HepG2 (cell line): ENCODE results near the gene RAB40C. TPM values are rescaled to one million over a fixed set of nuclear protein-coding genes. Genes with fewer than 3 reads are reported as not detected.

Experiments used
- CHCHD3 ChIP-seq: sonication (generic); formaldehyde crosslinking; IDR thresholded peaks from 2 replicates; pipeline ENCODE4 v1.8.0; 2022; ENCODE audit warnings: mild to moderate bottlenecking, missing genetic modification reagents, moderate library complexity
- GABPA ChIP-seq, 2 experiments: IDR thresholded peaks; 2 replicates each; pipeline ENCODE4 v1.6.1; 2011 to 2016; ENCODE audit warnings: low read depth in 2 of 2, low read length in 1 of 2, missing biosample characterization in 1 of 2, missing genetic modification characterization in 1 of 2
- HNF4G ChIP-seq, 2 experiments: sonication (generic) in 1 of 2; formaldehyde crosslinking in 1 of 2; IDR thresholded peaks; 2 replicates each; pipeline versions ENCODE4 v1.4.0 to v1.6.1; 2011 to 2020; ENCODE audit warnings: borderline replicate concordance in 2 of 2, low read depth in 2 of 2, mild to moderate bottlenecking in 2 of 2, low read length in 1 of 2, missing genetic modification reagents in 1 of 2, moderate library complexity in 1 of 2
- KLF12 ChIP-seq: sonication (generic); formaldehyde crosslinking; IDR thresholded peaks from 2 replicates; pipeline ENCODE4 v1.4.0; 2020; ENCODE audit warnings: missing genetic modification reagents, borderline replicate concordance
- PHF20 ChIP-seq: sonication (generic); formaldehyde crosslinking; IDR thresholded peaks from 2 replicates; pipeline ENCODE4 v1.5.0; 2020; ENCODE audit warnings: mild to moderate bottlenecking, missing genetic modification reagents
- PREB ChIP-seq: sonication (generic); formaldehyde crosslinking; IDR thresholded peaks from 2 replicates; pipeline ENCODE4 v1.4.0; 2020; ENCODE audit warnings: missing genetic modification reagents
- PTBP1 ChIP-seq: fragments of 200-400 bp; formaldehyde crosslinking; IDR thresholded peaks from 2 replicates; pipeline ENCODE4 v1.6.1; 2018; ENCODE audit warnings: low read length, low read depth; ENCODE audit not compliant: poor library complexity, severe bottlenecking
- RAD21 ChIP-seq: fragments of 450-650 bp; formaldehyde crosslinking; IDR thresholded peaks from 2 replicates; pipeline ENCODE4 v1.5.0; 2020; ENCODE audit warnings: mild to moderate bottlenecking
- RORA ChIP-seq: sonication (generic); formaldehyde crosslinking; IDR thresholded peaks from 2 replicates; pipeline ENCODE4 v1.5.0; 2020; ENCODE audit warnings: mild to moderate bottlenecking, missing genetic modification reagents, moderate library complexity
- SRY ChIP-seq: sonication (generic); formaldehyde crosslinking; IDR thresholded peaks from 2 replicates; pipeline ENCODE4 v1.8.0; 2022; ENCODE audit warnings: mild to moderate bottlenecking, missing genetic modification reagents
- TEAD3 ChIP-seq: optimal IDR thresholded peaks from 2 replicates; pipeline ENCODE3; 2016; ENCODE audit warnings: borderline replicate concordance
- TMF1 ChIP-seq: sonication (generic); formaldehyde crosslinking; IDR thresholded peaks from 2 replicates; pipeline ENCODE4 v1.8.1; 2022; ENCODE audit warnings: low read depth, missing genetic modification reagents
- YY1 ChIP-seq: IDR thresholded peaks from 2 replicates; pipeline ENCODE4 v1.6.1; 2011; ENCODE audit warnings: low read length, low read depth, moderate library complexity, mild to moderate bottlenecking; ENCODE audit not compliant: insufficient read depth, insufficient replicate concordance
- ZBTB20 ChIP-seq: sonication (generic); formaldehyde crosslinking; IDR thresholded peaks from 2 replicates; pipeline ENCODE4 v1.8.1; 2023; ENCODE audit warnings: missing genetic modification reagents, low read depth, mild to moderate bottlenecking, borderline replicate concordance
- ZNF143 ChIP-seq: sonication (generic); formaldehyde crosslinking; IDR thresholded peaks from 2 replicates; pipeline ENCODE4 v1.4.0; 2020; ENCODE audit warnings: missing genetic modification reagents
- ZNF44 ChIP-seq: sonication (generic); formaldehyde crosslinking; IDR thresholded peaks from 2 replicates; pipeline ENCODE4 v1.5.1; 2020; ENCODE audit warnings: mild to moderate bottlenecking, missing genetic modification reagents
- ZNF446 ChIP-seq: sonication (generic); formaldehyde crosslinking; IDR thresholded peaks from 2 replicates; pipeline ENCODE4 v1.5.0; 2020; ENCODE audit warnings: mild to moderate bottlenecking, missing genetic modification reagents
- ZNF543 ChIP-seq: sonication (generic); formaldehyde crosslinking; IDR thresholded peaks from 2 replicates; pipeline ENCODE4 v1.4.0; 2020; ENCODE audit warnings: mild to moderate bottlenecking, missing genetic modification reagents
- ZNF607 ChIP-seq: sonication (generic); formaldehyde crosslinking; IDR thresholded peaks from 2 replicates; pipeline ENCODE4 v1.5.1; 2020; ENCODE audit warnings: missing genetic modification reagents, mild to moderate bottlenecking, borderline replicate concordance
- ZNF644 ChIP-seq: IDR thresholded peaks from 2 replicates; pipeline ENCODE4 v1.6.1; 2016; ENCODE audit warnings: low read depth
- ZNF703 ChIP-seq: sonication (generic); formaldehyde crosslinking; IDR thresholded peaks from 2 replicates; pipeline ENCODE4 v1.5.1; 2020; ENCODE audit warnings: missing genetic modification reagents, mild to moderate bottlenecking, moderate library complexity, borderline replicate concordance
- polyA plus RNA-seq, 8 experiments: library from polyadenylated mRNA; depleted of rRNA in 3 of 8; stranded (reverse) in 7 of 8; unstranded in 1 of 8; fragments of >200 nt; fragmentation: Illumina TruSeq in 4 of 8; extraction: Trizol in 4 of 8; gene quantifications; 2 replicates each; pipeline versions ENCODE4 v1.2.1 to v1.2.3, GENCODE V29; 2011 to 2016; ENCODE audit warnings: low read depth in 4 of 8, missing spikeins in 1 of 8, mixed read lengths in 1 of 8; ENCODE audit not compliant: insufficient read depth in 1 of 8
- total RNA-seq, 5 experiments: library from RNA; depleted of rRNA; stranded (reverse); fragments of >200 nt; fragmentation: Illumina TruSeq; extraction: Trizol; gene quantifications; 2 replicates each; pipeline ENCODE4 v1.2.3, GENCODE V29; 2016; ENCODE audit warnings: low read depth in 1 of 5
- TF ChIP-seq, protein P1 (sequence below), 2 experiments: fragments of 450-650 bp in 1 of 2; sonication (generic) in 1 of 2; formaldehyde crosslinking; IDR thresholded peaks; 2 replicates each; pipeline versions ENCODE4 v1.5.0 to v1.8.0; 2020 to 2022; ENCODE audit warnings: mild to moderate bottlenecking in 1 of 2, missing genetic modification reagents in 1 of 2
- TF ChIP-seq, protein P2 (sequence below): conservative IDR thresholded peaks from 2 replicates; pipeline ENCODE4 v1.6.1; 2018; ENCODE audit warnings: missing genetic modification reagents
- TF ChIP-seq, protein P3 (sequence below), 2 experiments: sonication (generic) in 1 of 2; formaldehyde crosslinking in 1 of 2; IDR thresholded peaks; 2 replicates each; pipeline versions ENCODE4 v1.4.0 to v1.6.1; 2018 to 2020; ENCODE audit warnings: missing genetic modification reagents in 2 of 2, borderline replicate concordance in 1 of 2, low read depth in 1 of 2, mild to moderate bottlenecking in 1 of 2, missing biosample characterization in 1 of 2

The RAB40C gene
- total and polyA plus RNA-seq, 2 of the 13 experiments (the other 11 are each of a cell fraction or from before 2014, with no cell fraction given): 7.7 to 11.5 TPM

- TF ChIP-seq, protein P1, sequence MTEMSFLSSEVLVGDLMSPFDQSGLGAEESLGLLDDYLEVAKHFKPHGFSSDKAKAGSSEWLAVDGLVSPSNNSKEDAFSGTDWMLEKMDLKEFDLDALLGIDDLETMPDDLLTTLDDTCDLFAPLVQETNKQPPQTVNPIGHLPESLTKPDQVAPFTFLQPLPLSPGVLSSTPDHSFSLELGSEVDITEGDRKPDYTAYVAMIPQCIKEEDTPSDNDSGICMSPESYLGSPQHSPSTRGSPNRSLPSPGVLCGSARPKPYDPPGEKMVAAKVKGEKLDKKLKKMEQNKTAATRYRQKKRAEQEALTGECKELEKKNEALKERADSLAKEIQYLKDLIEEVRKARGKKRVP (CRISPR knock-in tag; IDR thresholded peaks at IDR 0.05): no peak
- TF ChIP-seq ZNF446 (CRISPR knock-in tag) (no peak), PTBP1 (no peak), YY1 (peak; percentile 83), KLF12 (CRISPR knock-in tag) (no peak), TMF1 (CRISPR knock-in tag) (peak; percentile 76), SRY (no peak), HNF4G (IDR thresholded peaks at IDR 0.05; ENCODE audit: borderline replicate concordance, low read depth, low read length) (peak; percentile 54; the same call in 1 of the 2 replicates), HNF4G (CRISPR knock-in tag; IDR thresholded peaks at IDR 0.05; ENCODE audit: borderline replicate concordance, low read depth) (no peak), PHF20 (CRISPR knock-in tag) (no peak), RORA (no peak), ZNF644 (peak; percentile 81), RAD21 (CRISPR knock-in tag) (peak; percentile 68), ZNF703 (CRISPR knock-in tag) (no peak), PREB (CRISPR knock-in tag) (no peak), ZNF607 (CRISPR knock-in tag) (no peak), CHCHD3 (CRISPR knock-in tag) (no peak), ZNF543 (no peak), ZNF143 (CRISPR knock-in tag) (peak; percentile 28; the same call in 1 of the 2 replicates), ZBTB20 (no peak), ZNF44 (CRISPR knock-in tag) (no peak), TEAD3 (CRISPR knock-in tag) (peak; percentile 56), GABPA (IDR thresholded peaks at IDR 0.05; ENCODE audit: low read depth, low read length) (no peak), GABPA (CRISPR knock-in tag; IDR thresholded peaks at IDR 0.05; ENCODE audit: low read depth) (peak; percentile 38; the same call in 1 of the 2 replicates)
- TF ChIP-seq, protein P2, sequence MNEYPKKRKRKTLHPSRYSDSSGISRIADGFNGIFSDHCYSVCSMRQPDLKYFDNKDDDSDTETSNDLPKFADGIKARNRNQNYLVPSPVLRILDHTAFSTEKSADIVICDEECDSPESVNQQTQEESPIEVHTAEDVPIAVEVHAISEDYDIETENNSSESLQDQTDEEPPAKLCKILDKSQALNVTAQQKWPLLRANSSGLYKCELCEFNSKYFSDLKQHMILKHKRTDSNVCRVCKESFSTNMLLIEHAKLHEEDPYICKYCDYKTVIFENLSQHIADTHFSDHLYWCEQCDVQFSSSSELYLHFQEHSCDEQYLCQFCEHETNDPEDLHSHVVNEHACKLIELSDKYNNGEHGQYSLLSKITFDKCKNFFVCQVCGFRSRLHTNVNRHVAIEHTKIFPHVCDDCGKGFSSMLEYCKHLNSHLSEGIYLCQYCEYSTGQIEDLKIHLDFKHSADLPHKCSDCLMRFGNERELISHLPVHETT (CRISPR knock-in tag): no peak
- TF ChIP-seq, protein P3, sequence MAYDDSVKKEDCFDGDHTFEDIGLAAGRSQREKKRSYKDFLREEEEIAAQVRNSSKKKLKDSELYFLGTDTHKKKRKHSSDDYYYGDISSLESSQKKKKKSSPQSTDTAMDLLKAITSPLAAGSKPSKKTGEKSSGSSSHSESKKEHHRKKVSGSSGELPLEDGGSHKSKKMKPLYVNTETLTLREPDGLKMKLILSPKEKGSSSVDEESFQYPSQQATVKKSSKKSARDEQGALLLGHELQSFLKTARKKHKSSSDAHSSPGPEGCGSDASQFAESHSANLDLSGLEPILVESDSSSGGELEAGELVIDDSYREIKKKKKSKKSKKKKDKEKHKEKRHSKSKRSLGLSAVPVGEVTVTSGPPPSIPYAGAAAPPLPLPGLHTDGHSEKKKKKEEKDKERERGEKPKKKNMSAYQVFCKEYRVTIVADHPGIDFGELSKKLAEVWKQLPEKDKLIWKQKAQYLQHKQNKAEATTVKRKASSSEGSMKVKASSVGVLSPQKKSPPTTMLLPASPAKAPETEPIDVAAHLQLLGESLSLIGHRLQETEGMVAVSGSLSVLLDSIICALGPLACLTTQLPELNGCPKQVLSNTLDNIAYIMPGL (CRISPR knock-in tag; IDR thresholded peaks at IDR 0.05; ENCODE audit: borderline replicate concordance in 1 of 2, low read depth in 1 of 2): peak; percentile 42 to 79; a peak in 2 of 4 replicates
Observed at GRCh38 chr16:648071-648780, 58.4 kb downstream of the RAB40C start (continued).
